ENCODE results near the gene ITGB8. TPM values are rescaled to one million over a fixed set of nuclear protein-coding genes. Genes with fewer than 3 reads are reported as not detected.

ITGB8 gene
- total RNA-seq, 4 donors from 2014 or later = 14.0 to 33.6 (median 17.7) TPM

DNA sequence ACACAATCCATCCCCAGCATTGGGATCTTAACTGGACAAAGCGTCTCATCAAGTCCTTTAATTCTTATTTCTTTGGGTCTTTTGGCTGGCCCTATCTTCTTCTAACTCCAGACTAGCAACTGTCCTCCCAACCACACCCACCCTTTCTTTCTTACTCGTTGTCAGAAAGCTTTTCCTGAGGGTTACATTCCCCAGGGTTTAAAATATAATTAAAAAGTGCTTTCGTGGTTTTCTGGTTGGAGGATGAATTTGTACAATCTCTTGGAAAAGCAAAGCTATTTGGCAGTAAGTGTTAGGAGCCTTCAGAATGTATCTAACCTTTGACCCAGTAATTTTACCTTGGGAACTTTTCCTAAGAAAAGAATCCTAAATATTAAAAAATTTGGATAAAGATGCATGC, 10.4 kb upstream of the ITGB8 start:
- no peaks in the 10 kb centered on the region for H3K27me3 ChIP-seq

DNA sequence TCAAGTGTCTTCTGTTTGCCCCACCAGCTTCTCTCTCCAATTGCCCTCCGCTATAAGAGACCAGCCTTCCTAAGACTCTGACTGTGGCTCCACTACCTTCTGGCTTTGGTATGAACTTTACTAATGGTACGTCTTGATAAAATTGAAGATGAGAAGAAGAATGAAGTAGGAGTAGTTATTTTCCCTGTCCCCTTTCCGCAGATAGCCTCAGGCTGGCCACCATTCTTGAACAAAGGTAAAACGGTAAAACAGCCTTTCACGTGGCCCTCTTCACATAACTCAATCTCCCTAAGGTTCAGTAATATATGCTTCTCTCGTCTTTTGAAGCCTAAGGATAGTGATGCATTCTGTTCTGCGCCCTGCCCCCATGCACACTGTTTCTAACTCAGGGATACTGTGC, 9.9 kb upstream of the ITGB8 start:
- Histone ChIP-seq H3K36me3 (no peaks in the 10 kb centered on the region), H3K27me3 (no peaks in the 10 kb centered on the region), H3K9me3 (no peaks in the 10 kb centered on the region), H3K4me3 (replicated peaks in 1 of 3) (no peak overlapping the region), H3K4me1 (no peaks in the 10 kb centered on the region), H3K27ac (no peak overlapping the region)
- no peak for TF ChIP-seq POLR2A (IDR thresholded peaks at IDR 0.05)
- TF ChIP-seq, protein P1, sequence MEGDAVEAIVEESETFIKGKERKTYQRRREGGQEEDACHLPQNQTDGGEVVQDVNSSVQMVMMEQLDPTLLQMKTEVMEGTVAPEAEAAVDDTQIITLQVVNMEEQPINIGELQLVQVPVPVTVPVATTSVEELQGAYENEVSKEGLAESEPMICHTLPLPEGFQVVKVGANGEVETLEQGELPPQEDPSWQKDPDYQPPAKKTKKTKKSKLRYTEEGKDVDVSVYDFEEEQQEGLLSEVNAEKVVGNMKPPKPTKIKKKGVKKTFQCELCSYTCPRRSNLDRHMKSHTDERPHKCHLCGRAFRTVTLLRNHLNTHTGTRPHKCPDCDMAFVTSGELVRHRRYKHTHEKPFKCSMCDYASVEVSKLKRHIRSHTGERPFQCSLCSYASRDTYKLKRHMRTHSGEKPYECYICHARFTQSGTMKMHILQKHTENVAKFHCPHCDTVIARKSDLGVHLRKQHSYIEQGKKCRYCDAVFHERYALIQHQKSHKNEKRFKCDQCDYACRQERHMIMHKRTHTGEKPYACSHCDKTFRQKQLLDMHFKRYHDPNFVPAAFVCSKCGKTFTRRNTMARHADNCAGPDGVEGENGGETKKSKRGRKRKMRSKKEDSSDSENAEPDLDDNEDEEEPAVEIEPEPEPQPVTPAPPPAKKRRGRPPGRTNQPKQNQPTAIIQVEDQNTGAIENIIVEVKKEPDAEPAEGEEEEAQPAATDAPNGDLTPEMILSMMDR (IDR thresholded peaks at IDR 0.05) = no peak
- intact Hi-C loops (cut with DNase I) = no loop called here
- 89 to 90% methylated on average over 7 of the region's 7 CpGs for WGBS, 2 donors
- no peak for DNase-seq

More for the DNA sequence above, 10.4 kb upstream of the ITGB8 start:
- no peak for TF ChIP-seq POLR2A (IDR thresholded peaks at IDR 0.05)
- TF ChIP-seq, protein P1 (IDR thresholded peaks at IDR 0.05) = no peak
- Histone ChIP-seq H3K36me3 (no peaks in the 10 kb centered on the region), H3K9me3 (no peaks in the 10 kb centered on the region), H3K4me3 (replicated peaks in 1 of 3) (no peak overlapping the region), H3K4me1 (no peaks in the 10 kb centered on the region), H3K27ac (no peak overlapping the region)
- no peak for DNase-seq
- 46 to 56% methylated on average over 3 of the region's 3 CpGs for WGBS, 2 donors
- intact Hi-C loops (cut with DNase I) = no loop called here

DNA sequence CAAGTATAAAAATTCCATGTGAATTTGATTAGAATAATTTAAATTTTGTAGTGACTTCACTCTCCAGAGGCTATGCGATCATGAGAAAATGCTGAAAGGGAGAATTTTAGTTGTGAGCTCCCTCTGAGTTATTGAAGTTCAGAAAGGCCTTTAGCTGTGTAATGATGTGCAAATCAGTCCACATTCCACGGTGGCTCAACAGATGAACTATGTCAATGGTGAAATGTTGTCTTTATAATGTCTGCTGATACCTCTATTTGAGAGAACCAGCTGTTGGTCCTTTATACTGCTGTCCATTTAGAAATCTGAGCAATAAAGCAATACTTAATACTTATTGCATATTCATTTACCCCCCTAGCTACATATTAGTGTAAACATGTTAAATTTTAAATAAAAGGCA, 7.1 kb upstream of the ITGB8 start:
- WGBS, 2 donors = 77 to 89% methylated on average over 2 of the region's 2 CpGs
- no peaks in the 10 kb centered on the region for H3K27me3 ChIP-seq
- H3K4me1 ChIP-seq = no peaks in the 10 kb centered on the region
- no peak for TF ChIP-seq POLR2A (IDR thresholded peaks at IDR 0.05)
- TF ChIP-seq, protein P1 (IDR thresholded peaks at IDR 0.05) = no peak
- no peaks in the 10 kb centered on the region for H3K36me3 ChIP-seq
- H3K4me3 ChIP-seq (replicated peaks in 1 of 3) = no peak overlapping the region
- no peaks in the 10 kb centered on the region for H3K9me3 ChIP-seq
- no peak overlapping the region for H3K27ac ChIP-seq
- intact Hi-C loops (cut with DNase I) = no loop called here
- no peak for DNase-seq

DNA sequence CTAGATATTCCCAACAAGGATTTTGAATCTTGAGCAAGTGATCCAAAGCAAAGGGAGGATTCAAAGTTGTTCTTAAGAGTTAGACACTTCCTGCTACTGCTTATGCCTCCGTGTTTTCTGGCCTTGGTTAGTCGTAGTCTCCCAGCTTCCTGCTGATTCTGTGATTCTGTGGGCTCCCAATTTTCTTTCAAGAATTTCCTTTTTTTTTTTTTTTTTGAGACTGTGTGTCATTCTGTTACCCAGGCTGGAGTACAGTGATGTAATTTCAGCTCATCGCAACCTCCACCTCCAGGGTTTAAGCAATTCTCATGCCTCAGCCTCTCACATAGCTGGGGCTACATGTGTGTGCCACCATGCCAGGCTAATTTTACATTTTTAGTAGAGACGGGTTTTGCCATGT, 4.4 kb upstream of the ITGB8 start:
- 75 to 81% methylated on average over 4 of the region's 4 CpGs for WGBS, 2 donors
- H3K4me3 ChIP-seq (replicated peaks in 1 of 3) = no peak overlapping the region
- no peak overlapping the region for H3K27ac ChIP-seq
- no peaks in the 10 kb centered on the region for H3K27me3 ChIP-seq
- intact Hi-C loops (cut with DNase I) = no loop called here
- DNase-seq = no peak
- no peaks in the 10 kb centered on the region for H3K4me1 ChIP-seq
- no peaks in the 10 kb centered on the region for H3K36me3 ChIP-seq
- TF ChIP-seq, protein P1 (IDR thresholded peaks at IDR 0.05) = no peak
- no peak for TF ChIP-seq POLR2A (IDR thresholded peaks at IDR 0.05)
- H3K9me3 ChIP-seq = no peaks in the 10 kb centered on the region

DNA sequence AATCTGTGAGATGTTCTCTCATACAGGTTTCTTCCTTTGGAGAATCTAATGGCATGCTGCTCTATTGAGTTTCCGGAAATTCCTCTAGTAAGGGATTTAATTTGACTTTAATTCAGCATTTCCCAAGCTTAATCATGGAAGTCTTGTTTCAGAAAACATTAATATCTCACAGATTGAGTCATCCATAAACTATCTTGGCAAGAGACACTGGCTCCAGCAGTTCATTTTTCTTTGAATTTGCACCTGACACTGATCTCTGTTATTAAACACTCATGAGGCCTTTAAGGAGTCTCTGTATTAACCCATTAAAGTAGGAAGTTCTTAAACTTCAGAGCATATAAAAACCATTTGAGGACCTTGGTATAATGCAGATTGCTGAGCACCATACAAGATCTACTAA, 3.6 kb upstream of the ITGB8 start:
- H3K27ac ChIP-seq = no peak overlapping the region
- no peaks in the 10 kb centered on the region for H3K27me3 ChIP-seq
- no peaks in the 10 kb centered on the region for H3K4me1 ChIP-seq
- no peaks in the 10 kb centered on the region for H3K36me3 ChIP-seq
- no peaks in the 10 kb centered on the region for H3K9me3 ChIP-seq
- TF ChIP-seq, protein P1 (IDR thresholded peaks at IDR 0.05) = no peak
- no peak for TF ChIP-seq POLR2A (IDR thresholded peaks at IDR 0.05)
- DNase-seq = no peak
- 85% methylated on average over 1 of the region's 1 CpG for WGBS, 2 donors
- no peak overlapping the region for H3K4me3 ChIP-seq (replicated peaks in 1 of 3)
- intact Hi-C loops (cut with DNase I) = no loop called here

Data from thyroid gland (tissue), 4 donors.